H9 (cell line): ENCODE data around the gene DENND1A. TPM values are rescaled to one million over a fixed set of nuclear protein-coding genes. Genes with fewer than 3 reads are reported as not detected.

ENCODE experiments used
- DNase-seq: peaks from one replicate; pipeline ENCODE4 v3.0.0-alpha.2; 2017
- H2AFZ ChIP-seq: one replicate; pipeline ENCODE4 v1.6.1; 2013; ENCODE audit warnings: mild to moderate bottlenecking, low read length, control low read depth, moderate library complexity
- H2AK5ac ChIP-seq: 2 replicates; pipeline ENCODE4 v1.6.1; 2013; ENCODE audit warnings: low read length, control low read depth, mixed read lengths; ENCODE audit not compliant: insufficient read length
- H2BK120ac ChIP-seq: one replicate; pipeline ENCODE4 v1.6.1; 2013; ENCODE audit warnings: low read depth, mild to moderate bottlenecking, low read length, control low read depth, inconsistent platforms; ENCODE audit not compliant: poor library complexity, severe bottlenecking
- H2BK12ac ChIP-seq: 2 replicates; pipeline ENCODE4 v1.6.1; 2013; ENCODE audit warnings: low read length, control low read depth, mixed read lengths, low read depth; ENCODE audit not compliant: insufficient read length
- H2BK15ac ChIP-seq: 2 replicates; pipeline ENCODE4 v1.6.1; 2013; ENCODE audit warnings: low read depth, low read length, control low read depth
- H2BK20ac ChIP-seq: one replicate; pipeline ENCODE4 v1.6.1; 2013; ENCODE audit warnings: low read depth, mild to moderate bottlenecking, low read length, control low read depth, inconsistent platforms; ENCODE audit not compliant: poor library complexity, severe bottlenecking
- H2BK5ac ChIP-seq: 2 replicates; pipeline ENCODE4 v1.6.1; 2013; ENCODE audit warnings: low read length, control low read depth, mixed read lengths; ENCODE audit not compliant: insufficient read length
- H3K14ac ChIP-seq: 2 replicates; pipeline ENCODE4 v1.6.1; 2013; ENCODE audit warnings: low read length, control low read depth; ENCODE audit not compliant: insufficient read depth
- H3K18ac ChIP-seq: 2 replicates; pipeline ENCODE4 v1.6.1; 2013; ENCODE audit warnings: low read depth, mild to moderate bottlenecking, mixed read lengths, low read length, control low read depth; ENCODE audit not compliant: insufficient read length
- H3K23ac ChIP-seq: 2 replicates; pipeline ENCODE4 v1.6.1; 2013; ENCODE audit warnings: low read length, control low read depth, mixed read lengths, low read depth; ENCODE audit not compliant: insufficient read length
- H3K23me2 ChIP-seq: 2 replicates; pipeline ENCODE4 v1.6.1; 2013; ENCODE audit warnings: low read depth, mild to moderate bottlenecking, mixed read lengths, low read length, control low read depth; ENCODE audit not compliant: insufficient read length, poor library complexity, severe bottlenecking
- H3K27ac ChIP-seq: 2 replicates; pipeline ENCODE4 v1.5.1; 2013; ENCODE audit warnings: low read length, control low read depth, mixed read lengths, low read depth; ENCODE audit not compliant: insufficient read length
- H3K27me3 ChIP-seq: 2 replicates; pipeline ENCODE4 v1.6.1; 2013; ENCODE audit warnings: low read length, control low read depth, inconsistent platforms; ENCODE audit not compliant: insufficient read depth
- H3K4ac ChIP-seq: 2 replicates; pipeline ENCODE4 v1.6.1; 2013; ENCODE audit warnings: low read depth, mild to moderate bottlenecking, control low read depth, inconsistent platforms, low read length, moderate library complexity
- H3K4me1 ChIP-seq: 2 replicates; pipeline ENCODE4 v1.6.1; 2013; ENCODE audit warnings: low read length, control low read depth, inconsistent platforms; ENCODE audit not compliant: insufficient read depth
- H3K4me2 ChIP-seq: 2 replicates; pipeline ENCODE4 v1.6.1; 2013; ENCODE audit warnings: low read length, control low read depth, mixed read lengths; ENCODE audit not compliant: insufficient read length, insufficient read depth
- H3K56ac ChIP-seq: 2 replicates; pipeline ENCODE4 v1.6.1; 2013; ENCODE audit warnings: low read depth, mild to moderate bottlenecking, mixed read lengths, low read length, control low read depth; ENCODE audit not compliant: insufficient read length
- H3K79me1 ChIP-seq: 2 replicates; pipeline ENCODE4 v1.6.1; 2013; ENCODE audit warnings: low read depth, mild to moderate bottlenecking, moderate library complexity, low read length, control low read depth, inconsistent platforms; ENCODE audit not compliant: insufficient read depth, poor library complexity, severe bottlenecking
- H3K79me2 ChIP-seq: 2 replicates; pipeline ENCODE4 v1.6.1; 2013; ENCODE audit warnings: low read length, control low read depth, inconsistent platforms; ENCODE audit not compliant: insufficient read depth
- H3K9ac ChIP-seq: 2 replicates; pipeline ENCODE4 v1.6.1; 2013; ENCODE audit warnings: low read length, control low read depth, mixed read lengths; ENCODE audit not compliant: insufficient read length; ENCODE audit errors: extremely low read depth
- H3K9me3 ChIP-seq: one replicate; pipeline ENCODE4 v1.6.1; 2013; ENCODE audit warnings: low read depth, low read length, inconsistent platforms; ENCODE audit not compliant: control insufficient read depth
- H3T11ph ChIP-seq: one replicate; pipeline ENCODE4 v1.6.1; 2013; ENCODE audit warnings: mild to moderate bottlenecking, low read length, control low read depth, inconsistent platforms
- H4K20me1 ChIP-seq: one replicate; pipeline ENCODE4 v1.6.1; 2013; ENCODE audit not compliant: control insufficient read depth, insufficient read length, insufficient read depth
- H4K5ac ChIP-seq: 2 replicates; pipeline ENCODE4 v1.6.1; 2013; ENCODE audit warnings: low read depth, mild to moderate bottlenecking, mixed read lengths, low read length, control low read depth; ENCODE audit not compliant: insufficient read length
- H4K8ac ChIP-seq: replicated peaks from 2 replicates; pipeline ENCODE4 v1.6.1; 2013; ENCODE audit warnings: low read length, control low read depth, mixed read lengths, low read depth; ENCODE audit not compliant: insufficient read length
- H4K91ac ChIP-seq: 2 replicates; pipeline ENCODE4 v1.6.1; 2013; ENCODE audit warnings: low read depth, mild to moderate bottlenecking, moderate library complexity, mixed read lengths, low read length, control low read depth; ENCODE audit not compliant: insufficient read length
- H3K27ac Mint-ChIP-seq, 3 experiments: 2 replicates in 2 of 3; 3 replicates in 1 of 3; pipeline ENCODE4 v1.8.0; 2020 to 2021; ENCODE audit warnings: mixed read lengths in 3 of 3, mild to moderate bottlenecking in 1 of 3, moderate library complexity in 1 of 3
- H3K27me3 Mint-ChIP-seq: 2 replicates; pipeline ENCODE4 v1.8.0; 2021; ENCODE audit warnings: low read depth, mild to moderate bottlenecking, moderate library complexity, mixed read lengths
- H3K36me3 Mint-ChIP-seq, 3 experiments: 2 replicates in 2 of 3; 3 replicates in 1 of 3; pipeline ENCODE4 v1.8.0; 2020 to 2021; ENCODE audit warnings: low read depth in 3 of 3, mixed read lengths in 3 of 3; ENCODE audit not compliant: insufficient read depth in 1 of 3
- H3K4me1 Mint-ChIP-seq, 2 experiments: 2 replicates each; pipeline ENCODE4 v1.8.0; 2020; ENCODE audit warnings: mixed read lengths in 2 of 2
- H3K4me3 Mint-ChIP-seq, 2 experiments: 2 replicates in 1 of 2; 3 replicates in 1 of 2; pipeline ENCODE4 v1.8.0; 2020 to 2021; ENCODE audit warnings: mild to moderate bottlenecking in 2 of 2, mixed read lengths in 2 of 2, moderate library complexity in 1 of 2
- H3K9me3 Mint-ChIP-seq, 2 experiments: 2 replicates in 1 of 2; 3 replicates in 1 of 2; pipeline ENCODE4 v1.8.0; 2020; ENCODE audit warnings: mild to moderate bottlenecking in 2 of 2, mixed read lengths in 2 of 2, moderate library complexity in 1 of 2
- CTCF ChIP-seq: fragments of 200-600 bp; sonication (generic); conservative IDR thresholded peaks from 3 replicates; pipeline ENCODE4 v1.8.0; 2021; ENCODE audit warnings: antibody characterized with exemption, mild to moderate bottlenecking
- WGBS: extraction: QIAGEN DNeasy Blood & Tissue Kit; methylation state at CpG from one replicate; pipeline ENCODE4 v1.1.7; 2013; ENCODE audit warnings: missing lambda C conversion rate, low lambda C conversion rate, mixed read lengths; ENCODE audit not compliant: insufficient read length; ENCODE audit errors: extremely low coverage; 5-methylcytosine and 5-hydroxymethylcytosine counted together
- total RNA-seq: library from RNA; stranded (reverse); gene quantifications from 2 replicates; pipeline ENCODE4 v1.2.1, GENCODE V29; 2021

Gene DENND1A
- total RNA-seq, 1 experiment from 2014 or later: 20.4 TPM

DNA sequence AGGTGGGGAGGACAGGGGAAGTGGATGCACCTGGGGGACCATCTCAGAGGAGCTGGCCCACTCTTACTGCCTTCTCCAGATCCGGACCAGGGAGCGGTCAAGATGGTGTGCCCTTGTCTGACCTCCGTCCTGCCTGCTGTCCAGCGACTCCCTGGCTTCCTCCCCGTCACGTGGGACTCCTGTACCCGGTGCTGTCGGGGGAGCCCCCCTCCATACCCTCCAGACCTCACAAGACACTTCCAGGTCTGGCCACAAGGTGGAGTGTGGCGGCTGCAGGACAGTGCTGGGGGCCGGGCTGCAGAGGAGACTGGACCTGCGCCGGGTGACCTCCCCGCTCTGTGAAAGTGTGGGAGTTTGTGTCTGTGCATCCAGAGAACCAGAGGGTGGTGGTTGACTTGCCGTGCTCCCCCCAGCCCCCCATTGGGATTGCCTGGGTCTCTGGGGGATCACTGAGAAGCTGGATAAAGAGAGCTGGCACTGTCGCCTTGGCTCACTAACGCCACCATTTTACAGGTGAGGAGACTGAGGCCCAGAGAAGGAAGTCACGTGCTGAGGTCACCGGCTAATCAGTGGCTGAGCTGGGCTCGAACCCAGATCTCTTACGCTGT lies 575.8 kb downstream of the DENND1A start:
- Mint-ChIP-seq H3K9me3 (no peaks in the 10 kb centered on the region; a peak in 2 of 5 replicates), H3K4me3 (peak overlapping the region; percentile 41 to 44; a peak in 4 of 5 replicates), H3K4me1 (peaks cover 41 to 46% of the 10 kb centered on the region in 2 experiments), H3K27me3 (peaks cover 26% of the 10 kb centered on the region), H3K36me3 (no peaks in the 10 kb centered on the region), H3K27ac (no peak overlapping the region; a peak in 1 of 7 replicates)
- peak; percentile 91 for DNase-seq
- Histone ChIP-seq H3K23me2 (peaks cover 8% of the 10 kb centered on the region), H3K56ac (no peak overlapping the region), H2BK12ac (no peak overlapping the region), H4K91ac (no peak overlapping the region), H4K8ac (no peak overlapping the region), H2AFZ (no peak overlapping the region), H4K20me1 (no peaks in the 10 kb centered on the region), H3K9me3 (no peaks in the 10 kb centered on the region), H3K27me3 (no peaks in the 10 kb centered on the region; the same call in 1 of the 2 replicates), H3T11ph (no peak overlapping the region), H3K4ac (no peak overlapping the region), H3K23ac (no peak overlapping the region), H3K79me2 (no peaks in the 10 kb centered on the region), H3K9ac (no peak overlapping the region), H3K27ac (no peak overlapping the region), H3K14ac (no peak overlapping the region), H2AK5ac (no peak overlapping the region), H3K18ac (no peak overlapping the region), H2BK15ac (no peak overlapping the region), H3K4me1 (peaks cover 9% of the 10 kb centered on the region; the same call in 1 of the 2 replicates), H2BK120ac (no peak overlapping the region), H2BK20ac (no peak overlapping the region), H2BK5ac (no peak overlapping the region), H3K79me1 (no peaks in the 10 kb centered on the region), H4K5ac (no peak overlapping the region), H3K4me2 (peak overlapping the region; percentile 20)
- TF ChIP-seq CTCF: peak; percentile 88
- WGBS: no CpG with 5 or more reads among the region's 20 CpGs
